Stomach (tissue), 4 donors: ENCODE data around the gene MS4A18.

Experiments
- EP300 ChIP-seq: sonication (generic); formaldehyde crosslinking; IDR thresholded peaks from one replicate; pipeline ENCODE4 v1.6.1; 2017; ENCODE audit warnings: antibody characterized with exemption
- POLR2A ChIP-seq, 4 donors: fragments of 450-650 bp; IDR thresholded peaks; one replicate each; pipeline ENCODE4 v1.6.1; 2016; ENCODE audit warnings: antibody characterized with exemption in 4 of 4, control low read depth in 2 of 4, mild to moderate bottlenecking in 1 of 4, moderate library complexity in 1 of 4
- POLR2AphosphoS5 ChIP-seq, 3 donors: sonication (generic); formaldehyde crosslinking; IDR thresholded peaks; one replicate each; pipeline ENCODE4 v1.6.1; 2016; ENCODE audit warnings: antibody characterized with exemption in 3 of 3

- TF ChIP-seq POLR2A (IDR thresholded peaks at IDR 0.05) (no peak), EP300 (no peak), POLR2AphosphoS5 (IDR thresholded peaks at IDR 0.05) (no peak)
These were observed 14.0 kb upstream of the MS4A18 start for GRCh38 chr11:60710482-60710881.
